ENCODE data around the gene NMRK1. TPM values are rescaled to one million over a fixed set of nuclear protein-coding genes. Genes with fewer than 3 reads are reported as not detected.

Gene NMRK1
- total RNA-seq, 1 donor from 2014 or later, result 8.8 TPM

GRCh38 chr9:75023846-75024245, 64.1 kb downstream of the NMRK1 start:
- H3K4me3 Mint-ChIP-seq, result no peak overlapping the region
- peaks cover 14% of the 10 kb centered on the region for H3K36me3 Mint-ChIP-seq (ENCODE audit: low read depth)
- intact Hi-C loops (cut with micrococcal nuclease), result no loop called here
- H3K27me3 Mint-ChIP-seq, result no peaks in the 10 kb centered on the region
- ATAC-seq (ENCODE audit: low read depth) (no peak), DNase-seq (no peak)
- CTCF ChIA-PET, result interaction anchor here (1.9 kb wide), 1 partner anchor 62 kb away, joined by 4 read pairs; no protein-coding TSS in a partner anchor
- H3K9me3 Mint-ChIP-seq, result no peaks in the 10 kb centered on the region
- POLR2A ChIA-PET, result no interaction called here
- no peak for TF ChIP-seq CTCF (IDR thresholded peaks at IDR 0.05)
- no peak overlapping the region for H3K27ac Mint-ChIP-seq
- H3K4me1 Mint-ChIP-seq, result peaks cover 49% of the 10 kb centered on the region

- ChIA-PET CTCF (interaction anchor here (2.7 kb wide), 1 partner anchor 245 kb away, joined by 12 read pairs; no protein-coding TSS in a partner anchor), POLR2A (no interaction called here)
- ATAC-seq (ENCODE audit: low read depth) (no peak), DNase-seq (no peak)
- H3K27ac Mint-ChIP-seq, result no peak overlapping the region
- no peaks in the 10 kb centered on the region for H3K27me3 Mint-ChIP-seq
- peaks cover 21% of the 10 kb centered on the region for H3K4me1 Mint-ChIP-seq
- H3K9me3 Mint-ChIP-seq, result no peaks in the 10 kb centered on the region
- no peak for TF ChIP-seq CTCF (IDR thresholded peaks at IDR 0.05)
- H3K36me3 Mint-ChIP-seq (ENCODE audit: low read depth), result peaks cover 23% of the 10 kb centered on the region
- no peak overlapping the region for H3K4me3 Mint-ChIP-seq
- intact Hi-C loops (cut with micrococcal nuclease), result no loop called here
These were observed 68.3 kb downstream of the NMRK1 start for GRCh38 chr9:75019654-75020053.

- ChIA-PET POLR2A (no interaction called here), CTCF (interaction anchor here (2.7 kb wide), 1 partner anchor 244 kb away, joined by 12 read pairs; no protein-coding TSS in a partner anchor)
- intact Hi-C loops (cut with micrococcal nuclease), result no loop called here
- Mint-ChIP-seq H3K4me3 (no peak overlapping the region), H3K27ac (no peak overlapping the region), H3K36me3 (ENCODE audit: low read depth) (peaks cover 24% of the 10 kb centered on the region), H3K27me3 (no peaks in the 10 kb centered on the region), H3K9me3 (no peaks in the 10 kb centered on the region), H3K4me1 (peaks cover 20% of the 10 kb centered on the region)
- no peak for ATAC-seq (ENCODE audit: low read depth)
- TF ChIP-seq CTCF (IDR thresholded peaks at IDR 0.05), result no peak
- no peak for DNase-seq
These were observed 68.9 kb downstream of the NMRK1 start for GRCh38 chr9:75019022-75019421.

- H3K27ac Mint-ChIP-seq, result no peak overlapping the region
- POLR2A ChIA-PET, result interaction anchor here (1.0 kb wide), 1 partner anchor 10 kb away, joined by 4 read pairs; no protein-coding TSS in a partner anchor
- CTCF ChIA-PET, result no interaction called here
These were observed 70.6 kb downstream of the NMRK1 start for GRCh38 chr9:75017378-75017777.

GRCh38 chr9:75013735-75014134, 74.2 kb downstream of the NMRK1 start:
- ChIA-PET CTCF (interaction anchor here (0.9 kb wide), 1 partner anchor 240 kb away, joined by 3 read pairs; no protein-coding TSS in a partner anchor), POLR2A (interaction anchor here (0.7 kb wide), 1 partner anchor 41 kb away, joined by 6 read pairs; no protein-coding TSS in a partner anchor)
- no peak for DNase-seq
- H3K9me3 Mint-ChIP-seq, result no peaks in the 10 kb centered on the region
- peaks cover 37% of the 10 kb centered on the region for H3K36me3 Mint-ChIP-seq (ENCODE audit: low read depth)
- no peak overlapping the region for H3K4me3 Mint-ChIP-seq
- intact Hi-C loops (cut with micrococcal nuclease), result no loop called here
- H3K27ac Mint-ChIP-seq, result no peak overlapping the region
- no peak for TF ChIP-seq CTCF (IDR thresholded peaks at IDR 0.05)
- no peaks in the 10 kb centered on the region for H3K4me1 Mint-ChIP-seq
- H3K27me3 Mint-ChIP-seq, result no peaks in the 10 kb centered on the region
- no peak for ATAC-seq (ENCODE audit: low read depth)

More at GRCh38 chr9:75017378-75017777, 70.6 kb downstream of the NMRK1 start:
- Mint-ChIP-seq H3K4me1 (peaks cover 12% of the 10 kb centered on the region), H3K27me3 (no peaks in the 10 kb centered on the region), H3K4me3 (no peak overlapping the region), H3K9me3 (no peaks in the 10 kb centered on the region), H3K36me3 (ENCODE audit: low read depth) (peaks cover 26% of the 10 kb centered on the region)
- no peak for DNase-seq
- intact Hi-C loops (cut with micrococcal nuclease), result no loop called here
- no peak for TF ChIP-seq CTCF (IDR thresholded peaks at IDR 0.05)
- no peak for ATAC-seq (ENCODE audit: low read depth)

Other genes with a start within 250 kb of the NMRK1 start
- gene TRPM6, start 200.2 kb downstream of the NMRK1 start, total RNA-seq, result not detected in 2 replicates
- gene C9orf40, start 135.2 kb downstream of the NMRK1 start, total RNA-seq, result 4.6 and 5.7 TPM in 2 replicates
- 15.7 and 19.4 TPM in 2 replicates for gene CARNMT1, start 59.9 kb downstream of the NMRK1 start, total RNA-seq
- 59.7 and 60.1 TPM in 2 replicates for gene OSTF1, start 359 bp upstream of the NMRK1 start, total RNA-seq